SK-N-MC (cell line): ENCODE results near the gene ITPRIPL2.

Source experiments
- EZH2 ChIP-seq: fragments of 200-600 bp; sonication (generic); IDR thresholded peaks from one replicate; pipeline ENCODE4 v1.6.1; 2017; ENCODE audit warnings: antibody characterized with exemption
- FOXP2 ChIP-seq: optimal IDR thresholded peaks from 2 replicates; pipeline ENCODE3; 2011; ENCODE audit warnings: mild to moderate bottlenecking, moderate library complexity; ENCODE audit not compliant: insufficient read depth; ENCODE audit errors: extremely low read length, control extremely low read depth
- POLR2AphosphoS5 ChIP-seq: IDR thresholded peaks from 2 replicates; pipeline ENCODE4 v1.6.1; 2012; ENCODE audit warnings: mild to moderate bottlenecking, low read depth, low read length, borderline replicate concordance

GRCh38 chr16:19165101-19165500 lies 51.3 kb downstream of the ITPRIPL2 start:
- TF ChIP-seq EZH2 (no peak), POLR2AphosphoS5 (no peak), FOXP2 (no peak)
